AG04449 (cell line): Measurements from ENCODE around the gene CCNG2.

Source experiments
- CTCF ChIA-PET: fragments of 350-600 bp; formaldehyde crosslinking; extraction: SDS; loops from one replicate; lab custom pipeline; 2021; ENCODE audit warnings: antibody characterized with exemption; lab: Yijun Ruan, JAX
- POLR2A ChIA-PET: fragments of 400-600, 350-600 bp; formaldehyde crosslinking; extraction: SDS; loops from one replicate; lab custom pipeline; 2020; ENCODE audit warnings: antibody characterized with exemption, inconsistent platforms; lab: Yijun Ruan, JAX
- DNase-seq: peaks from one replicate; pipeline ENCODE4 v3.0.0-alpha.2; 2010; ENCODE audit warnings: low read depth, low spot score
- H3K4me3 ChIP-seq: 2 replicates; pipeline ENCODE4 v1.5.1; 2011; ENCODE audit warnings: low read depth, mild to moderate bottlenecking, control low read depth, low read length
- TF ChIP-seq, protein P1 (sequence below): IDR thresholded peaks from one replicate; pipeline ENCODE4 v1.5.1; 2011; ENCODE audit warnings: mild to moderate bottlenecking, moderate library complexity, low read length, control low read depth, inconsistent platforms; ENCODE audit not compliant: insufficient read depth; ENCODE audit errors: missing control alignments

Gene CCNG2

DNA sequence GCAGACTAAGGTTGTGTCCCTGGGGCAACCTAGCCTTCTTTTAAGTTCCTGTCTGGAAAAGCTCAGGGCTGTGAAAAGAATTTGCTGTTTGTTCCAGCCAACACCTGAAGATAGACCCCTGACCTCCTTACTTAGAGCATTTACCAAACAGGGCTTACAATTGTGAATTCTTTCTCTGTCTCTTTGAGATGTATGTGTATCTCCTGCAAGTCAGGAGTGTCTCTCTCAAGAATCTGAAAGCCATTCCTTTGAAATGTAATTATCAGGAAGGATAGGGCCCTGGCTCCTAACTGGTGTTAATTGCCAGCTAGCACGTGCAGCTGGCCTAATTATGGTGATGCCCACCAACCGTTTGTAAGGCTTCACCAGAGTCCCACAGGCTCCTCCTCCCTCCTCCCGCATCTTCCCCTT is 18.2 kb downstream of the CCNG2 start:
- DNase-seq = no peak
- no peak overlapping the region for H3K4me3 ChIP-seq
- POLR2A ChIA-PET = no interaction called here
- TF ChIP-seq, protein P1, sequence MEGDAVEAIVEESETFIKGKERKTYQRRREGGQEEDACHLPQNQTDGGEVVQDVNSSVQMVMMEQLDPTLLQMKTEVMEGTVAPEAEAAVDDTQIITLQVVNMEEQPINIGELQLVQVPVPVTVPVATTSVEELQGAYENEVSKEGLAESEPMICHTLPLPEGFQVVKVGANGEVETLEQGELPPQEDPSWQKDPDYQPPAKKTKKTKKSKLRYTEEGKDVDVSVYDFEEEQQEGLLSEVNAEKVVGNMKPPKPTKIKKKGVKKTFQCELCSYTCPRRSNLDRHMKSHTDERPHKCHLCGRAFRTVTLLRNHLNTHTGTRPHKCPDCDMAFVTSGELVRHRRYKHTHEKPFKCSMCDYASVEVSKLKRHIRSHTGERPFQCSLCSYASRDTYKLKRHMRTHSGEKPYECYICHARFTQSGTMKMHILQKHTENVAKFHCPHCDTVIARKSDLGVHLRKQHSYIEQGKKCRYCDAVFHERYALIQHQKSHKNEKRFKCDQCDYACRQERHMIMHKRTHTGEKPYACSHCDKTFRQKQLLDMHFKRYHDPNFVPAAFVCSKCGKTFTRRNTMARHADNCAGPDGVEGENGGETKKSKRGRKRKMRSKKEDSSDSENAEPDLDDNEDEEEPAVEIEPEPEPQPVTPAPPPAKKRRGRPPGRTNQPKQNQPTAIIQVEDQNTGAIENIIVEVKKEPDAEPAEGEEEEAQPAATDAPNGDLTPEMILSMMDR = no peak
- CTCF ChIA-PET = interaction anchor here (0.7 to 1.1 kb wide), 2 partner anchors 30 to 98 kb away, joined by 3 to 4 read pairs; no protein-coding TSS in a partner anchor

DNA sequence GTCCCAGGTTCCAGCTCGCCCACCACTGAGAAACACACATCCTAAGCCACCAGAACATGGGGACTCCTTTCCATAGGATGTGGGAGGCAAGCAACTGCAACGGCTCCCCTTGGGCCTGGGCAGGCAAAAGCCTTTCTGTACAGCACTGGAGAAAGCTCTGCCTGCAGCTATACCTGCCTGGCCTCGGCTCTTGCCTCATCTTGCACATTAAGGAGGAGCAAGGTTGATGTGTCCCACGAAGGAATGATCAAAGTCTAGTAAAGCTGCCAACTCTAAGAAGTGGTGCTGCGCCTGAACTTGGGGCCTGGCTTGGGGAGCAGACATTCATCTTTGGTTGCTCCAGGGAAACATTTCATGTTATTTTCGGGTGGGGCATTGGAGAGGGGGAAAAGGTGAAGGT is 19.6 kb downstream of the CCNG2 start:
- DNase-seq = no peak
- POLR2A ChIA-PET = no interaction called here
- CTCF ChIA-PET = interaction anchor here (1.4 kb wide), 1 partner anchor 81 kb away, joined by 5 read pairs; no protein-coding TSS in a partner anchor
- TF ChIP-seq, protein P1 = no peak
- H3K4me3 ChIP-seq = no peak overlapping the region

DNA sequence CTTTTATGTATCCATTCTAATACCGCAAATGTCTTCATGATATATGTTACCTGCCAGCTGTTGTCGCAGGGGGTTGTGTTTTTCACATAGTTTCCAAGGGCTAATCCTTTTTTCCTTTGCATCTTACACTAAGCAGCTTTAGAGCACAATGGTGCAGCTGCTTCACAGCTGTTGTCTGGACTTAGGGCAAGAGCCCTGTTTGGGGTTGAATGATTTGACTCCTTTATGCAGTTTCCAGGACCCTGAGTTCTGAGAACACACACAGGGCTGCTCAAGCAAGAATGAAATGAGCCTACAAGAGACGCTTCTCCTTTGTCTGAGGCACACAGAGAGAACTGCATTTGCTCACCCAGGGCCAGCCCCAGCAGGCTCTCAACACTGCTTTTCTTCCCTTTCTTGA is 20.2 kb downstream of the CCNG2 start:
- no peak overlapping the region for H3K4me3 ChIP-seq
- TF ChIP-seq, protein P1 = no peak
- CTCF ChIA-PET = interaction anchor here (1.4 kb wide), 1 partner anchor 82 kb away, joined by 5 read pairs; no protein-coding TSS in a partner anchor

DNA sequence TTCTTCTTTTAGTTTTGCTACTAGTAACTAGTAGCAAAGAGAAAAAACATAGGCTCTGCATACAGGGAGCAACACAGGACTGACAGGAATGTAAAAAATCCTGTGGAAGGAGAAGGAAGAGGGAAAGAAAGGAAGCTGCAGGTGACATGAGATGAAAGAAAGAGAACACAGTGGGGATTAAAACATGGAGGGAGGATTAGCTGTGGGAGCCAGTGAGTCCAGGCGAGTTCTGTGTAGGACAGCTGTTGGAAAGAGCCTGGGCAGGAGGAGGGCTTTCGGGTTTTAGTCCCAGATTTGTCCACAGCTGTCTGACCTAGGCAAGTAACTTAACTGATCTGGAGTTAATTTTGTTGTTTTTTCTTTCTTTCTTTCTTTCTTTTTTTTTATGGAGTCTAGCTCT is 21.6 kb downstream of the CCNG2 start:
- TF ChIP-seq, protein P1 = no peak
- CTCF ChIA-PET = interaction anchor here (1.0 to 1.8 kb wide), 3 partner anchors 25 to 174 kb away, joined by 3 to 9 read pairs (median 7); no protein-coding TSS in a partner anchor
- no peak for DNase-seq
- no peak overlapping the region for H3K4me3 ChIP-seq
- POLR2A ChIA-PET = no interaction called here

More for the DNA sequence above, 20.2 kb downstream of the CCNG2 start:
- no peak for DNase-seq
- POLR2A ChIA-PET = no interaction called here

DNA sequence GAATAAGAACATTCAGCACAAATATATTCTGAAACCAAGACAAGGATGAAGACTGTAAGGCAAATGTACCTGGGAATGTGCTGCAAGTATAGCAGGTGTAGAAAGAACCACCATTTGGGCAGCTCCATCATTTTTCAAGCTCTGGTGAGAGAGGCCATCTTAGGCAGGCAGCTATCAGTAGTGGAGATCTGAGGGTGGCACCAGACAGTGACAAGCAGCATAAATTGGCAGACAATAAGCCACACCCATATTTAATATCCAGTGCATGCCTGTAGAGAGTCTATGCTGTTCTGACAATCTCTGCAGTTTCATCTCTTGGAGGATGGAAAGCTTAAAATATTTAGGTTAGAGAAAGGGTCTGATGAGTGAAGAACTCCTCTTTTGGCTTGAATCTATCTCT is 22.5 kb downstream of the CCNG2 start:
- ChIA-PET POLR2A (interaction anchor here (0.5 kb wide), 1 partner anchor 855 kb away, joined by 3 read pairs; no protein-coding TSS in a partner anchor), CTCF (interaction anchor here (0.9 to 1.8 kb wide), 3 partner anchors 14 to 84 kb away, joined by 3 to 9 read pairs (median 7); no protein-coding TSS in a partner anchor)
- no peak overlapping the region for H3K4me3 ChIP-seq
- no peak for DNase-seq
- TF ChIP-seq, protein P1 = no peak

DNA sequence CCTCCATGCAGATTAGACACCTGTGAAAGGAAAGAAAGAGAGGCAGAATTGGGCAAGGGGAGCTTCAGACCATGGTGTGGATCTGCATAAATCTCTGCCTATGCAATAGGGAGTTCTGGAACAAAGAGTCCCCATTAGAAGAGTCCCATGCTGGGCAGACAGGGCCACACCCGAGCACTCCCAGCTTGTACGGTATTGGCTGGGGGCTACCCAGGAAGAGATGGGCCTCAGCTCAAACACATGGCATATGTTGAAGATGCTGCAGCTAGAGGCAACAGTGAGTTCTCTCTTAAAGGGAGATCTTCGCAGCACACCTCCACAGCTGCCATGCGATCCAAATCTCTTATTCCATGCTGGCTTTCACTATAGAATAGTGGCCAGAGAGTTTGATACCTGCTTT is 24.7 kb downstream of the CCNG2 start:
- POLR2A ChIA-PET = no interaction called here
- CTCF ChIA-PET = interaction anchor here (1.8 kb wide), 1 partner anchor 22 kb away, joined by 8 read pairs; no protein-coding TSS in a partner anchor
- H3K4me3 ChIP-seq = no peak overlapping the region
- TF ChIP-seq, protein P1 = no peak
- DNase-seq = no peak
